Breast epithelium (tissue), 4 donors: ENCODE results near the gene HMGB1. TPM values are rescaled to one million over a fixed set of nuclear protein-coding genes. Genes with fewer than 3 reads are reported as not detected.
A peak's percentile ranks its signal among the peaks of the same experiment; 100 is the strongest.

Experiments
- DNase-seq, 2 donors: peaks; one replicate each; pipeline ENCODE4 v3.0.0-alpha.2; 2019; ENCODE audit warnings: low spot score in 2 of 2
- H3K27ac ChIP-seq, 2 donors: fragments of 200-600 bp; sonication (generic) in 1 of 2; one replicate each; pipeline ENCODE4 v1.5.1; 2016 to 2019; ENCODE audit warnings: mild to moderate bottlenecking in 1 of 2
- H3K27me3 ChIP-seq, 2 donors: fragments of 200-600 bp; sonication (generic) in 1 of 2; one replicate each; pipeline versions ENCODE4 v1.5.1 to v1.6.0; 2017 to 2019; ENCODE audit warnings: control low read depth in 1 of 2, mild to moderate bottlenecking in 1 of 2
- H3K36me3 ChIP-seq: fragments of 200-600 bp; one replicate; pipeline ENCODE4 v1.5.1; 2019
- H3K4me1 ChIP-seq, 2 donors: fragments of 200-600 bp; sonication (generic); one replicate each; pipeline ENCODE4 v1.5.1; 2016 to 2019; ENCODE audit warnings: control low read depth in 1 of 2
- H3K4me3 ChIP-seq, 3 donors: fragments of 200-600 bp; sonication (generic); 1 replicate in 2 of 3; 2 replicates in 1 of 3; pipeline ENCODE4 v1.5.1; 2016 to 2019; ENCODE audit warnings: mild to moderate bottlenecking in 3 of 3, moderate library complexity in 2 of 3
- H3K9me3 ChIP-seq, 2 donors: fragments of 200-600 bp; sonication (generic) in 1 of 2; one replicate each; pipeline ENCODE4 v1.5.1; 2016 to 2019; ENCODE audit warnings: control low read depth in 1 of 2
- CTCF ChIP-seq, 3 donors: fragments of 450-650 bp; IDR thresholded peaks; one replicate each; pipeline ENCODE4 v1.5.1; 2016 to 2017; ENCODE audit warnings: antibody characterized with exemption in 3 of 3, mild to moderate bottlenecking in 3 of 3, moderate library complexity in 3 of 3
- POLR2A ChIP-seq: fragments of 450-650 bp; IDR thresholded peaks from one replicate; pipeline ENCODE4 v1.6.1; 2016; ENCODE audit warnings: antibody characterized with exemption, mild to moderate bottlenecking, moderate library complexity
- POLR2AphosphoS5 ChIP-seq, 3 donors: sonication (generic); formaldehyde crosslinking; IDR thresholded peaks; one replicate each; pipeline ENCODE4 v1.6.1; 2017; ENCODE audit warnings: antibody characterized with exemption in 3 of 3
- intact Hi-C: fragments of 100-400 bp; cut with DNase I; formaldehyde crosslinking; loops from one replicate; pipeline ENCODE4 v1.15.1; 2023; ENCODE audit warnings: low total_unique reads
- total RNA-seq, 3 donors: library from RNA; depleted of rRNA; stranded (reverse); fragments of >200 nt; gene quantifications; one replicate each; pipeline ENCODE4 v1.1.0, GENCODE V29; 2016

HMGB1 gene
- total RNA-seq, 3 donors from 2014 or later: 185 to 269 (median 262) TPM

- Histone ChIP-seq H3K4me1 (no peaks in the 10 kb centered on the region), H3K27me3 (no peaks in the 10 kb centered on the region), H3K27ac (peak overlapping the region; percentile 95 to 96), H3K36me3 (no peaks in the 10 kb centered on the region), H3K9me3 (no peaks in the 10 kb centered on the region), H3K4me3 (peak overlapping the region; percentile 51 to 75 (median 62))
- peak; percentile 72 to 77 for DNase-seq
- TF ChIP-seq CTCF (IDR thresholded peaks at IDR 0.05): no peak
- peak; percentile 73 to 78 (median 74) for TF ChIP-seq POLR2AphosphoS5 (IDR thresholded peaks at IDR 0.05)
- peak; percentile 58 for TF ChIP-seq POLR2A
- intact Hi-C loops: no loop called here
These were observed 44.4 kb downstream of the HMGB1 start for GRCh38 chr13:30421093-30422053.

- H3K9me3 ChIP-seq: no peaks in the 10 kb centered on the region
- no peaks in the 10 kb centered on the region for H3K27me3 ChIP-seq
- no peaks in the 10 kb centered on the region for H3K36me3 ChIP-seq
- intact Hi-C loops: no loop called here
- H3K27ac ChIP-seq: peak overlapping the region; percentile 65 to 95
- no peak for DNase-seq
- no peak overlapping the region for H3K4me3 ChIP-seq
- no peaks in the 10 kb centered on the region for H3K4me1 ChIP-seq
- TF ChIP-seq POLR2A (no peak), POLR2AphosphoS5 (IDR thresholded peaks at IDR 0.05) (no peak), CTCF (IDR thresholded peaks at IDR 0.05) (no peak)
These were observed 46.8 kb downstream of the HMGB1 start for GRCh38 chr13:30418717-30419459.

GRCh38 chr13:30418075-30418716 is 47.5 kb downstream of the HMGB1 start:
- H3K27me3 ChIP-seq: no peaks in the 10 kb centered on the region
- intact Hi-C loops: no loop called here
- no peaks in the 10 kb centered on the region for H3K36me3 ChIP-seq
- no peak overlapping the region for H3K4me3 ChIP-seq
- H3K4me1 ChIP-seq: no peaks in the 10 kb centered on the region
- TF ChIP-seq CTCF (IDR thresholded peaks at IDR 0.05) (no peak), POLR2AphosphoS5 (IDR thresholded peaks at IDR 0.05) (no peak), POLR2A (no peak)
- no peaks in the 10 kb centered on the region for H3K9me3 ChIP-seq
- no peak for DNase-seq
- peak overlapping the region; percentile 65 to 95 for H3K27ac ChIP-seq

- no peak for TF ChIP-seq CTCF (IDR thresholded peaks at IDR 0.05)
- TF ChIP-seq POLR2AphosphoS5 (IDR thresholded peaks at IDR 0.05): no peak
- no peak for TF ChIP-seq POLR2A
- no peaks in the 10 kb centered on the region for H3K9me3 ChIP-seq
- H3K36me3 ChIP-seq: no peaks in the 10 kb centered on the region
- intact Hi-C loops: no loop called here
- no peak overlapping the region for H3K4me3 ChIP-seq
- H3K4me1 ChIP-seq: no peaks in the 10 kb centered on the region
- no peaks in the 10 kb centered on the region for H3K27me3 ChIP-seq
- DNase-seq: no peak
- H3K27ac ChIP-seq: no peak overlapping the region
These were observed 49.3 kb downstream of the HMGB1 start for GRCh38 chr13:30416471-30416870.
